GM23338 (cell line): Measurements from ENCODE around the gene FBXO34. TPM values are rescaled to one million over a fixed set of nuclear protein-coding genes. Genes with fewer than 3 reads are reported as not detected.
A peak's percentile ranks its signal among the peaks of the same experiment; 100 is the strongest.

ENCODE experiments used
- ATAC-seq: fragments of 200-7000 bp; cut with Tn5 transposase; 3 replicates; pipeline ENCODE4 v1.9.1; 2020
- DNase-seq: peaks from one replicate; pipeline ENCODE4 v3.0.0-alpha.2; 2015; ENCODE audit warnings: low spot score
- H2AFZ ChIP-seq: fragments of 200-600 bp; sonication (generic); 2 replicates; pipeline ENCODE4 v1.8.0; 2016; ENCODE audit warnings: antibody characterized with exemption, mild to moderate bottlenecking, moderate library complexity
- H3F3A ChIP-seq: fragments of 200-600 bp; sonication (generic); replicated peaks from 2 replicates; pipeline ENCODE4 v1.8.0; 2017; ENCODE audit warnings: antibody characterized with exemption, mixed run types, low read depth
- H3K27ac ChIP-seq: fragments of 200-600 bp; sonication (generic); 2 replicates; pipeline ENCODE4 v1.6.1; 2016; ENCODE audit warnings: low read depth
- H3K27me3 ChIP-seq: fragments of 200-600 bp; sonication (generic); 2 replicates; pipeline ENCODE4 v1.8.0; 2016; ENCODE audit warnings: mild to moderate bottlenecking, mixed run types, moderate library complexity; ENCODE audit not compliant: insufficient read depth
- H3K36me3 ChIP-seq: fragments of 200-600 bp; sonication (generic); 2 replicates; pipeline ENCODE4 v1.8.0; 2016; ENCODE audit warnings: mild to moderate bottlenecking; ENCODE audit not compliant: insufficient read depth
- H3K4me1 ChIP-seq: fragments of 200-600 bp; sonication (generic); 2 replicates; pipeline ENCODE4 v1.8.0; 2016; ENCODE audit warnings: mild to moderate bottlenecking, moderate library complexity; ENCODE audit not compliant: insufficient read depth
- H3K4me2 ChIP-seq: fragments of 200-600 bp; sonication (generic); 2 replicates; pipeline ENCODE4 v1.7.1; 2017; ENCODE audit warnings: mixed run types
- H3K4me3 ChIP-seq: fragments of 200-600 bp; sonication (generic); 2 replicates; pipeline ENCODE4 v1.6.1; 2016; ENCODE audit warnings: mixed run types
- H3K79me2 ChIP-seq: fragments of 200-600 bp; sonication (generic); replicated peaks from 2 replicates; pipeline ENCODE4 v1.8.0; 2017; ENCODE audit warnings: mild to moderate bottlenecking; ENCODE audit not compliant: insufficient read depth
- H3K9me2 ChIP-seq: fragments of 200-600 bp; sonication (generic); 2 replicates; pipeline ENCODE4 v1.8.0; 2017; ENCODE audit not compliant: insufficient read depth
- H4K20me1 ChIP-seq: fragments of 200-600 bp; sonication (generic); replicated peaks from 2 replicates; pipeline ENCODE4 v1.8.0; 2017; ENCODE audit warnings: mild to moderate bottlenecking; ENCODE audit not compliant: insufficient read depth
- H3K27ac Mint-ChIP-seq: 2 replicates; pipeline ENCODE4 v1.8.0; 2020; ENCODE audit warnings: inconsistent platforms, mild to moderate bottlenecking, moderate library complexity, mixed read lengths
- H3K27me3 Mint-ChIP-seq: 3 replicates; pipeline ENCODE4 v1.8.0; 2022; ENCODE audit warnings: low read depth, mild to moderate bottlenecking, moderate library complexity, mixed read lengths, inconsistent platforms; ENCODE audit not compliant: insufficient read depth, poor library complexity
- H3K36me3 Mint-ChIP-seq: 3 replicates; pipeline ENCODE4 v1.8.0; 2021; ENCODE audit warnings: low read depth, mild to moderate bottlenecking, inconsistent platforms, moderate library complexity, mixed read lengths
- H3K4me1 Mint-ChIP-seq: 3 replicates; pipeline ENCODE4 v1.8.0; 2020; ENCODE audit warnings: mild to moderate bottlenecking, inconsistent platforms, mixed read lengths
- H3K4me3 Mint-ChIP-seq: 3 replicates; pipeline ENCODE4 v1.8.0; 2021; ENCODE audit warnings: moderate library complexity, mild to moderate bottlenecking, inconsistent platforms, mixed read lengths
- H3K9me3 Mint-ChIP-seq: 3 replicates; pipeline ENCODE4 v1.8.0; 2020; ENCODE audit warnings: moderate library complexity, mild to moderate bottlenecking, inconsistent platforms, mixed read lengths
- CTCF ChIP-seq, 2 experiments: fragments of 200-600 bp in 1 of 2; sonication (generic) in 1 of 2; conservative IDR thresholded peaks; 2 replicates each; pipeline versions ENCODE4 v1.5.1 to v1.6.1; 2016 to 2017; ENCODE audit warnings: antibody characterized with exemption in 2 of 2, low read depth in 2 of 2, mild to moderate bottlenecking in 2 of 2, moderate library complexity in 1 of 2
- ETS1 ChIP-seq: IDR thresholded peaks from 2 replicates; pipeline ENCODE4 v1.6.1; 2016; ENCODE audit warnings: antibody characterized with exemption
- EZH2phosphoT487 ChIP-seq: fragments of 200-600 bp; sonication (generic); IDR thresholded peaks from one replicate; pipeline ENCODE4 v1.8.1; 2018; ENCODE audit warnings: antibody characterized with exemption; ENCODE audit not compliant: unreplicated experiment
- JUNB ChIP-seq: IDR thresholded peaks from one replicate; pipeline ENCODE4 v1.6.1; 2016; ENCODE audit warnings: antibody characterized with exemption; ENCODE audit not compliant: unreplicated experiment
- NANOG ChIP-seq: IDR thresholded peaks from 2 replicates; pipeline ENCODE4 v1.6.1; 2016; ENCODE audit warnings: antibody characterized with exemption, borderline replicate concordance
- POLR2AphosphoS5 ChIP-seq: IDR thresholded peaks from 2 replicates; pipeline ENCODE4 v1.6.1; 2016; ENCODE audit warnings: antibody characterized with exemption, low read depth
- REST ChIP-seq: IDR thresholded peaks from one replicate; pipeline ENCODE4 v1.6.1; 2018; ENCODE audit warnings: antibody characterized with exemption; ENCODE audit not compliant: unreplicated experiment
- STAT1 ChIP-seq: IDR thresholded peaks from one replicate; pipeline ENCODE4 v1.6.1; 2016; ENCODE audit warnings: antibody characterized with exemption; ENCODE audit not compliant: unreplicated experiment
- ZNF331 ChIP-seq: fragments of 250-450 bp; sonication (Bioruptor Pico); IDR thresholded peaks from 2 replicates; pipeline ENCODE4 v1.5.0; 2020; ENCODE audit warnings: low read depth, mild to moderate bottlenecking, moderate library complexity
- ZNF462 ChIP-seq: fragments of 250-450 bp; sonication (Bioruptor Pico); IDR thresholded peaks from 2 replicates; pipeline ENCODE4 v1.5.0; 2020; ENCODE audit warnings: mild to moderate bottlenecking, moderate library complexity
- polyA plus RNA-seq: library from polyadenylated mRNA; unstranded; fragments of >200 nt; fragmentation: Nextera tagmentation; extraction: Ambion mirVana; gene quantifications from 2 replicates; pipeline ENCODE4 v1.2.1, GENCODE V29; 2016
- total RNA-seq: library from RNA; depleted of rRNA; stranded (reverse); fragments of >200 nt; shearing (Covaris generic); gene quantifications from 2 replicates; pipeline ENCODE4 v1.2.3, GENCODE V29; 2014

Gene FBXO34
- total and polyA plus RNA-seq, 2 experiments from 2014 or later, result 9.4 to 13.4 TPM

GRCh38 chr14:55241673-55242072 is 29.5 kb upstream of the FBXO34 start (continued):
- TF ChIP-seq ZNF331 (no peak), POLR2AphosphoS5 (no peak), STAT1 (no peak), REST (no peak)

GRCh38 chr14:55243386-55243785 is 27.8 kb upstream of the FBXO34 start:
- Mint-ChIP-seq H3K27me3 (peaks cover 3% of the 10 kb centered on the region), H3K36me3 (no peaks in the 10 kb centered on the region), H3K9me3 (no peaks in the 10 kb centered on the region), H3K4me1 (peaks cover 3% of the 10 kb centered on the region; the same call in 1 of the 3 replicates), H3K4me3 (no peak overlapping the region), H3K27ac (no peak overlapping the region)
- Histone ChIP-seq H3K9me2 (no peaks in the 10 kb centered on the region), H3K4me2 (no peak overlapping the region), H3K4me3 (no peak overlapping the region), H3K79me2 (no peaks in the 10 kb centered on the region), H4K20me1 (no peaks in the 10 kb centered on the region), H3F3A (no peaks in the 10 kb centered on the region), H3K4me1 (no peaks in the 10 kb centered on the region), H3K27ac (no peak overlapping the region), H2AFZ (0 out of 2 replicates have a peak overlapping the region, but pooled peaks have one; percentile 20), H3K27me3 (peaks cover 13% of the 10 kb centered on the region; the same call in 1 of the 2 replicates), H3K36me3 (no peaks in the 10 kb centered on the region)
- DNase-seq (no peak), ATAC-seq (no peak)
- TF ChIP-seq ETS1 (no peak), JUNB (no peak), ZNF331 (no peak), ZNF462 (CRISPR knock-in tag) (no peak), STAT1 (no peak), EZH2phosphoT487 (no peak), NANOG (no peak), CTCF (conservative IDR thresholded peaks at IDR 0.05; ENCODE audit: low read depth in 2 of 2) (no peak)
